Measurements from ENCODE around the gene ZNF184.

ZNF184 gene

DNA sequence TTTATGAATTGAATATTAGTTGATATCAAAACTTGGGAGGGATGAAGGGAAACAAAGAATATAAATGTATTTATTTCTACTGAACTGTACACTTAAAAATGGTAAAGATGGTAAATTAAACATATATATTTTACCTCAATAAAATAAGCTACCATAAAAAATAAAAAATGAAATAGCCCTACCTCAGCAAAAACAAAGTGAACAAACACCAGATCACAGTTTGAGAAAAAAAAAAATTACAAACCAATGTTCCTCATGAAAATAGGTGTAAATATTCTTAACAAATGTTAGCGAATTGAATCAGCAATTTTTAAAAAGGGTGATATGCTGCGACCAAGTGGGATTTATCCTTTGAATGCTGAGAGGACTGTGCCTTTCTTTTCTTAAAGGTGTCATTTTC lies 28.3 kb upstream of the ZNF184 start:
- no peaks in the 10 kb centered on the region for H3K27me3 ChIP-seq (replicated peaks)
- no peak for DNase-seq
- no peak overlapping the region for H3K4me3 ChIP-seq (ENCODE audit: low read depth, low read length)
- no peak overlapping the region for H3K27ac ChIP-seq
- no peak for TF ChIP-seq CTCF (IDR thresholded peaks at IDR 0.05; ENCODE audit: low read depth, low read length, missing control alignments)
- no peaks in the 10 kb centered on the region for H3K36me3 ChIP-seq (replicated peaks)
- in situ Hi-C loops (cut with HindIII; ENCODE audit: low pct_ligation_motif_present, low sequenced_read_pairs) = no loop called here

DNA sequence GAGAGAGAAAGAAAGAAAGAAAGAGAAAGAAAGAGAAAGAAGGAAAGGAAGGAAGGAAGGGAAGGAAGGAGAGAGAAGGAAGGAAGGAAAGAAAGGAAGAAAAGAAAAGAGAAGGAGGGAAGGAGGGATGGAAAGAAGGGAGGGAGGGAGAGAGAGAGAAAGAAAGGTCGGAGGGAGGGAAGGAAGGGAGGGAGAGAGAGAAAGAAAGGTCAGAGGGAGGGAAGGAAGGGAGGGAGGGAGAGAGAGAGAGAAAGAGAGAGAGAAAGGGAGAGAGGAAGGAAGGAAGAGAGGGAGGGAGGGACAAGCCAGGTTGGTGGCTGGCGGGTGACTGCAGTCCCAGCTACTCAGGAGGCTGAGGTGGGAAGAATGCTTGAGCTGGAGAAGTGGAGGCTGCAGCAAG lies 27.3 kb upstream of the ZNF184 start:
- in situ Hi-C loops (cut with HindIII; ENCODE audit: low pct_ligation_motif_present, low sequenced_read_pairs) = no loop called here

GRCh38 chr6:27495386-27496135 lies 22.7 kb upstream of the ZNF184 start:
- peak overlapping the region; percentile 0 for H3K27ac ChIP-seq
- peak; percentile 22 for TF ChIP-seq CTCF (IDR thresholded peaks at IDR 0.05; ENCODE audit: low read depth, low read length, missing control alignments)
- DNase-seq = peak; percentile 92
- in situ Hi-C loops (cut with HindIII; ENCODE audit: low pct_ligation_motif_present, low sequenced_read_pairs) = no loop called here
- no peaks in the 10 kb centered on the region for H3K27me3 ChIP-seq (replicated peaks)
- H3K36me3 ChIP-seq (replicated peaks) = no peaks in the 10 kb centered on the region
- peak overlapping the region; percentile 81 for H3K4me3 ChIP-seq (ENCODE audit: low read depth, low read length)

More for the DNA sequence above, 27.3 kb upstream of the ZNF184 start:
- Histone ChIP-seq H3K4me3 (ENCODE audit: low read depth, low read length) (no peak overlapping the region), H3K27me3 (replicated peaks) (no peaks in the 10 kb centered on the region), H3K27ac (no peak overlapping the region), H3K36me3 (replicated peaks) (no peaks in the 10 kb centered on the region)
- no peak for TF ChIP-seq CTCF (IDR thresholded peaks at IDR 0.05; ENCODE audit: low read depth, low read length, missing control alignments)
- no peak for DNase-seq

- TF ChIP-seq CTCF (IDR thresholded peaks at IDR 0.05; ENCODE audit: low read depth, low read length, missing control alignments) = no peak
- H3K36me3 ChIP-seq (replicated peaks) = no peaks in the 10 kb centered on the region
- in situ Hi-C loops (cut with HindIII; ENCODE audit: low pct_ligation_motif_present, low sequenced_read_pairs) = no loop called here
- DNase-seq = no peak
- peak overlapping the region; percentile 81 for H3K4me3 ChIP-seq (ENCODE audit: low read depth, low read length)
- no peaks in the 10 kb centered on the region for H3K27me3 ChIP-seq (replicated peaks)
- H3K27ac ChIP-seq = peak overlapping the region; percentile 0
Measured at GRCh38 chr6:27494987-27495385, 22.1 kb upstream of the ZNF184 start.

DNA sequence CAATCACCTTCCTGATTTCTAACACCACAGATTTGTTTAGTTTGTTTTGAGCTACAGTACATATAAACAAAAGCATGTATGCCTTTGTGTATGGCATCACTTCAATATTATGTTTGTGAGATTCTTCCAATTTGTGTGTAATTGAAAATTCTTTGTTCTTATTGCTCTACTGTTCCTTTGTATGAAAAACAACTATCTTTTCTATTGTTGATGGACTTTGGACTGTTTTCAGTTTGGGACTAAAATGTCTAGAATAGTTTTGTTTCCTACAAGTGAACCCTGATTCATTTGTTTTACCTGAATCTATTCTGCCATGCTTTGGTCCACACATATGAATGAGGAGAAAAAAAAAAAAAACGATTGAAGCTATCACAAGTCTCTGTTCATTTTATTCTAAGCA lies 21.2 kb upstream of the ZNF184 start:
- Histone ChIP-seq H3K4me3 (ENCODE audit: low read depth, low read length) (no peak overlapping the region), H3K27me3 (replicated peaks) (no peaks in the 10 kb centered on the region), H3K27ac (no peak overlapping the region), H3K36me3 (replicated peaks) (no peaks in the 10 kb centered on the region)
- DNase-seq = no peak
- in situ Hi-C loops (cut with HindIII; ENCODE audit: low pct_ligation_motif_present, low sequenced_read_pairs) = no loop called here
- no peak for TF ChIP-seq CTCF (IDR thresholded peaks at IDR 0.05; ENCODE audit: low read depth, low read length, missing control alignments)

All from brain microvascular endothelial cell (primary cell).